Kidney epithelial cell (primary cell): ENCODE measurements around the gene RTN4R. TPM values are rescaled to one million over a fixed set of nuclear protein-coding genes. Genes with fewer than 3 reads are reported as not detected.

Source experiments
- DNase-seq: peaks from one replicate; pipeline ENCODE4 v3.0.0-alpha.2; 2010; ENCODE audit warnings: low read depth
- H3K27me3 ChIP-seq: 2 replicates; pipeline ENCODE4 v1.6.0; 2011; ENCODE audit warnings: low read length; ENCODE audit not compliant: control insufficient read depth, insufficient read depth
- H3K36me3 ChIP-seq: 2 replicates; pipeline ENCODE4 v1.5.1; 2011; ENCODE audit warnings: low read length; ENCODE audit not compliant: control insufficient read depth, insufficient read depth
- H3K4me3 ChIP-seq: 2 replicates; pipeline ENCODE4 v1.5.1; 2011; ENCODE audit warnings: low read depth, mild to moderate bottlenecking, control low read depth, low read length
- total RNA-seq: library from RNA; depleted of rRNA; stranded (reverse); fragments of >200 nt; gene quantifications from 2 replicates; pipeline ENCODE4 v1.2.3, GENCODE V29; 2015
- TF ChIP-seq, protein P1 (sequence below): IDR thresholded peaks from 2 replicates; pipeline ENCODE4 v1.5.1; 2011; ENCODE audit warnings: mild to moderate bottlenecking, moderate library complexity, low read length, control low read depth, inconsistent platforms; ENCODE audit not compliant: insufficient read depth, poor library complexity, severe bottlenecking

Gene RTN4R
- total RNA-seq, 1 donor from 2014 or later, result 18.2 TPM

GRCh38 chr22:20193761-20194494, 74.2 kb downstream of the RTN4R start:
- Histone ChIP-seq H3K4me3 (no peak overlapping the region), H3K36me3 (no peaks in the 10 kb centered on the region), H3K27me3 (peaks cover 20% of the 10 kb centered on the region)
- TF ChIP-seq, protein P1, sequence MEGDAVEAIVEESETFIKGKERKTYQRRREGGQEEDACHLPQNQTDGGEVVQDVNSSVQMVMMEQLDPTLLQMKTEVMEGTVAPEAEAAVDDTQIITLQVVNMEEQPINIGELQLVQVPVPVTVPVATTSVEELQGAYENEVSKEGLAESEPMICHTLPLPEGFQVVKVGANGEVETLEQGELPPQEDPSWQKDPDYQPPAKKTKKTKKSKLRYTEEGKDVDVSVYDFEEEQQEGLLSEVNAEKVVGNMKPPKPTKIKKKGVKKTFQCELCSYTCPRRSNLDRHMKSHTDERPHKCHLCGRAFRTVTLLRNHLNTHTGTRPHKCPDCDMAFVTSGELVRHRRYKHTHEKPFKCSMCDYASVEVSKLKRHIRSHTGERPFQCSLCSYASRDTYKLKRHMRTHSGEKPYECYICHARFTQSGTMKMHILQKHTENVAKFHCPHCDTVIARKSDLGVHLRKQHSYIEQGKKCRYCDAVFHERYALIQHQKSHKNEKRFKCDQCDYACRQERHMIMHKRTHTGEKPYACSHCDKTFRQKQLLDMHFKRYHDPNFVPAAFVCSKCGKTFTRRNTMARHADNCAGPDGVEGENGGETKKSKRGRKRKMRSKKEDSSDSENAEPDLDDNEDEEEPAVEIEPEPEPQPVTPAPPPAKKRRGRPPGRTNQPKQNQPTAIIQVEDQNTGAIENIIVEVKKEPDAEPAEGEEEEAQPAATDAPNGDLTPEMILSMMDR, result no peak
- no peak for DNase-seq

DNA sequence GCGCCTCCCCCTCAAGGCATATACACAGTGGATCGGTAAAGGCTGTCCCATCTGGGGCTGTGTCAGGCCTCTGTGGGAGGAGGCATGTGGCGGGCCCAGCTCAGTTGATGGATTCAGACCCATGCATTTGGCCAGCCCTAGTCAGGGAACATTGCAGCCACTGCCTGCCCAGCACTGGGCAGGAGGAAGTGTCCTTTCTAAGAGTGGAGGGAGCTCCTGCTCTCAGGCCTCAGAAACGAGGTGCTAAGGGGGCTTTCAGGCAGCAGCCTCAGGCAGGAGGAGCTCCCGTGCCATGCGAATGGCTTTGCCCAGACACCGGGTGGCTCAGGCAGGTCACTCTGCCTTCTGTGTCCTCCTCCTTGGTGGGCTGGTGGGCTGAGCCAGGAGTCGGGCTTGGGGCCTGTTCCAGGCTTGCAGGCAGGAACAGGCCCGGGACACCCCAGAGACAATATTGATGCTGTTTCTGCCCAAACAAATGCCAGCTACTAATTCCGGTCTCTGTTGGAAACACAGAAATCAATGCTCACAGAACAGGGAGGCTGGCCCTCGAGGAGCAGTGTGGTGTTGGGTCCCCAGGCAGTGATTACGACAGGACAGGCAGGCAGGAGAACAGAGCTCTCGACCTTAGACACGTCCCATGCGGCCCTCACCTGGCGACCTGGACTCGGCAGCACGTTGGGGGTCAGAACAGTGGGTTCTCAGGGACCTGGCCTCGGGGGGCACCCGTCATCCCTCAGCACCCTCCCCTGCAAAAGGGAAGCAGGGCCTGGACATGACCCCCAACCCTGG, 75.0 kb downstream of the RTN4R start:
- no peak for DNase-seq
- Histone ChIP-seq H3K36me3 (no peaks in the 10 kb centered on the region), H3K4me3 (no peak overlapping the region), H3K27me3 (peaks cover 13% of the 10 kb centered on the region)
- TF ChIP-seq, protein P1, result no peak

DNA sequence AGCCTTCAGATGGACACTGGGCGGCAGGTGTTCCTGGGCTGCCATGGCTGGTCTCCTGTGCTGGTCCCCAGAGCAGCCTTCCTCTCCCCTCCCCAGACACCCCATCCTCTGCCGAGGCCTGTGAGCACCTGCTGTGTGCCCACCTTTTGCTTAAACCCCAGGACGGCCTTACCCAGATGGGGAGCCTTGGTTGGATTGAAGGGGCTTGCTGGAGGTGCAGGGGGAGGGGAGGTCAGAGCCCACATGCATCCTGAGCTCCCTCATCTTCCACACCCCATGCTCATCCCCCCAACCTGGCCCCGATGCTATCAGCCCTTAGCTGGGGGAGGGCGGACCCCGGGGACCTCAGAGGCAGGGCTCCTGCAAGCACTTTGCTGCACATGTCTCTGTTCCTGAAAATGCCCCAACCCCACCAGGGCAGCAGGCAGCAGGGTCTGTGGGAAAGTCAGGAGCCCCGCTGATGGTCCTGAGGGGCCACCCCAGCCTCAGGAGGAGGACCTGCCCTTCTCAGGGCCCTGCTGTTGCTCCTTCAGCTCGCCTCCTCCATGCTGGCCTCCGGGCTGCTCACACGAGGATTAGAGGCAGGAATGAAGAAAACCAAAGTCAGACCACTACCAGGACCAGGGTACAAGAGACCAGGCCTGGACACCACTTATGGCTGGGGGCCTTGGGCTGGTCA, 75.7 kb downstream of the RTN4R start:
- no peak for DNase-seq
- Histone ChIP-seq H3K36me3 (no peaks in the 10 kb centered on the region), H3K4me3 (no peak overlapping the region), H3K27me3 (peaks cover 6% of the 10 kb centered on the region)
- TF ChIP-seq, protein P1, result no peak

DNA sequence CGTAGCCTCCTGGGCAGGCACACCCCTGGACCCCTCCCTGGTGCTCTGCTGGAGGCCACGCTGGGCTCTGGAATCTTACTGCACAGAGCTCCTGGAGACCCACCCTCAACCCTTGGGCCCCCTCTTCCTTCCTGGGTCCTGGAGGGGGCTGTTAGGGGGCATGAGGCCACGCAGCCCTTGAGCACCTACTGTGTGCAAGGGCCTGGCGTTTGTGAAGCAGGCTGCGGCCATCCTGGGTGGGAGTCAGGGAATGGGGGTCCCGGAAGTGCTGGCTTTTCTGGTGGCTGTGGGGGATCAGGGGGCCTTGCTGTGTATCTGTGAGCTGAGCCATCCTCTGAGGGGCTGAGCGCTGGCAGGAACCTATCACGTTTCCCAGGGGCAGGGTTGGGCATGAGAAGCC, 76.3 kb downstream of the RTN4R start:
- TF ChIP-seq, protein P1, result no peak
- H3K36me3 ChIP-seq, result no peaks in the 10 kb centered on the region
- H3K27me3 ChIP-seq, result peaks cover 8% of the 10 kb centered on the region
- no peak for DNase-seq
- no peak overlapping the region for H3K4me3 ChIP-seq

Other genes with a start within 250 kb of the RTN4R start
- gene TANGO2, start 247.2 kb downstream of the RTN4R start, total RNA-seq, result 20.9 and 22.0 TPM in 2 replicates
- 34.0 and 35.7 TPM in 2 replicates for gene DGCR8, start 188.1 kb downstream of the RTN4R start, total RNA-seq
- 357 and 360 TPM in 2 replicates for gene RANBP1, start 152.2 kb downstream of the RTN4R start, total RNA-seq
- gene TRMT2A, start 151.1 kb downstream of the RTN4R start, total RNA-seq, result 44.5 and 56.3 TPM in 2 replicates
- gene ZDHHC8, start 136.5 kb downstream of the RTN4R start, total RNA-seq, result 23.8 and 26.9 TPM in 2 replicates
- 0.55 and 1.8 TPM in 2 replicates for gene CCDC188, start 117.3 kb downstream of the RTN4R start, total RNA-seq
- 83.5 and 100 TPM in 2 replicates for gene DGCR6L, start 51.7 kb upstream of the RTN4R start, total RNA-seq
- gene ZNF74, start 125.8 kb upstream of the RTN4R start, total RNA-seq, result 23.5 TPM in 2 replicates
- gene SCARF2, start 169.5 kb upstream of the RTN4R start, total RNA-seq, result 33.6 and 39.9 TPM in 2 replicates
- 18.6 and 28.2 TPM in 2 replicates for gene KLHL22, start 227.5 kb upstream of the RTN4R start, total RNA-seq
- 74.3 and 79.8 TPM in 2 replicates for gene MED15, start 239.3 kb upstream of the RTN4R start, total RNA-seq